ENCODE data around the gene EPHA6. TPM values are rescaled to one million over a fixed set of nuclear protein-coding genes. Genes with fewer than 3 reads are reported as not detected.

EPHA6 gene
- 0.48 and 0.61 TPM in 2 replicates for total RNA-seq (2021)
- long read RNA-seq: 0 reads

DNA sequence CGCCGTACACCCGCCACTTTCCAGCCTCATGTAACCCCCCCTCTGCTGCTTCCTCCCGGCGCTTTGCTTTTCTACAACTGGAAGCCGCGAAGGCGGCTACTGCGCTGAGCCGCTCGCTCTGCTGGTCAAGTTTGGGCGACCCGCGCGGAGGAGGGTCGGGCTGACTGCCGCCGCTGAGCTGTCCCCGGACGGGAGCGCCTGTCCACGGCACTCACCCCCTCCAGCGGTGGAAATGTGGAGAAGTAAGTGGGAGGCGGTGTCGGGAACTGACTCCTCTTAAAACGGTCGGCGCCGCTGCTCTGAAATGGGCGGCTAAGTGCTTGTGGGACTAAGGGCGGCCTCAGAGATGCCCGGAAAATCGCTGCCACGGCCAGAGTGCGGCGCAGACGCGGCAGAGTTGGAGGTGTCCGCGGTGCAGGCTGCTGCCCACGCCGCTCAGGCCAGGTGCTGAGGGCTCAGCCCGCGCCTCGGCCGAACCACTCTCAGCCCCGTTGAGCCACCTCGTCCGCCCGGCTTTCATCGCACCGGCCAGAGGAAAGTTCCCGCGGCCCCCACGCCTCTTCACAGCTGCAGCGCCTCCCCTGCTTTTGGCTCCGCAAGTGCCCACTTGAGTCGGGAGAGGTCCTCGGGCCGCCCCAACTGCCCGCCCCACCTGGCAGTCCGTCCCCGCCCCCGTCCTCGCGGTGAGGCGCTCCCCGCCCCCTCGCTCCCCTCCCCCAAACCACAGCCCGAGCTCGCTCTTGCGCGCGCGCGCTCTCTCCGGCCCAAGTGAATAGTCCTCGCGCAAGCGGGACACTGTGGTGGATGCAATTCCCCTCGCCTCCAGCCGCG, at the start of gene EPHA6:
Gene EPHA6 (plus strand): TSS at position 775 of the 831 bp plus-strand sequence.
- Histone ChIP-seq H3K23me2 (ENCODE audit: insufficient read length, low read depth, low read length, poor library complexity, severe bottlenecking) (peaks cover 24% of the 10 kb centered on the region), H4K91ac (ENCODE audit: insufficient read length, low read depth, low read length) (no peak within 1 kb of the TSS), H4K8ac (replicated peaks; ENCODE audit: insufficient read length, low read depth, low read length) (no peak within 1 kb of the TSS), H2BK15ac (ENCODE audit: low read depth, low read length) (no peak within 1 kb of the TSS), H2BK12ac (ENCODE audit: insufficient read length, low read depth, low read length) (no peak within 1 kb of the TSS), H2BK20ac (ENCODE audit: low read depth, low read length, poor library complexity, severe bottlenecking) (no peak within 1 kb of the TSS), H3K56ac (ENCODE audit: insufficient read length, low read depth, low read length) (no peak within 1 kb of the TSS), H3K4me2 (ENCODE audit: insufficient read depth, insufficient read length, low read length) (peak within 1 kb of the TSS; percentile 79), H3K14ac (ENCODE audit: insufficient read depth, low read length) (no peak within 1 kb of the TSS), H3K4ac (ENCODE audit: low read depth, low read length) (no peak within 1 kb of the TSS), H3K4me1 (ENCODE audit: insufficient read depth, low read length) (no peaks in the 10 kb centered on the region), H2BK5ac (ENCODE audit: insufficient read length, low read length) (no peak within 1 kb of the TSS), H2AK5ac (ENCODE audit: insufficient read length, low read length) (no peak within 1 kb of the TSS), H3K23ac (ENCODE audit: insufficient read length, low read depth, low read length) (no peak within 1 kb of the TSS), H4K20me1 (ENCODE audit: control insufficient read depth, insufficient read depth, insufficient read length) (no peaks in the 10 kb centered on the region), H3K9ac (ENCODE audit: extremely low read depth, insufficient read length, low read length) (no peak within 1 kb of the TSS), H2BK120ac (ENCODE audit: low read depth, low read length, poor library complexity, severe bottlenecking) (no peak within 1 kb of the TSS), H3K9me3 (ENCODE audit: control insufficient read depth, low read depth, low read length) (no peaks in the 10 kb centered on the region), H3T11ph (ENCODE audit: low read length) (no peak within 1 kb of the TSS), H3K27me3 (ENCODE audit: insufficient read depth, low read length) (peaks cover 9% of the 10 kb centered on the region; the same call in 1 of the 2 replicates), H4K5ac (ENCODE audit: insufficient read length, low read depth, low read length) (no peak within 1 kb of the TSS), H3K18ac (ENCODE audit: insufficient read length, low read depth, low read length) (no peak within 1 kb of the TSS), H3K27ac (ENCODE audit: insufficient read length, low read depth, low read length) (no peak within 1 kb of the TSS), H3K79me2 (ENCODE audit: insufficient read depth, low read length) (no peaks in the 10 kb centered on the region), H3K79me1 (ENCODE audit: insufficient read depth, low read depth, low read length, poor library complexity, severe bottlenecking) (no peaks in the 10 kb centered on the region), H2AFZ (ENCODE audit: low read length) (no peak within 1 kb of the TSS)
- H3K27me3 Mint-ChIP-seq (ENCODE audit: low read depth): peaks cover 45% of the 10 kb centered on the region
- TF ChIP-seq, protein P1, sequence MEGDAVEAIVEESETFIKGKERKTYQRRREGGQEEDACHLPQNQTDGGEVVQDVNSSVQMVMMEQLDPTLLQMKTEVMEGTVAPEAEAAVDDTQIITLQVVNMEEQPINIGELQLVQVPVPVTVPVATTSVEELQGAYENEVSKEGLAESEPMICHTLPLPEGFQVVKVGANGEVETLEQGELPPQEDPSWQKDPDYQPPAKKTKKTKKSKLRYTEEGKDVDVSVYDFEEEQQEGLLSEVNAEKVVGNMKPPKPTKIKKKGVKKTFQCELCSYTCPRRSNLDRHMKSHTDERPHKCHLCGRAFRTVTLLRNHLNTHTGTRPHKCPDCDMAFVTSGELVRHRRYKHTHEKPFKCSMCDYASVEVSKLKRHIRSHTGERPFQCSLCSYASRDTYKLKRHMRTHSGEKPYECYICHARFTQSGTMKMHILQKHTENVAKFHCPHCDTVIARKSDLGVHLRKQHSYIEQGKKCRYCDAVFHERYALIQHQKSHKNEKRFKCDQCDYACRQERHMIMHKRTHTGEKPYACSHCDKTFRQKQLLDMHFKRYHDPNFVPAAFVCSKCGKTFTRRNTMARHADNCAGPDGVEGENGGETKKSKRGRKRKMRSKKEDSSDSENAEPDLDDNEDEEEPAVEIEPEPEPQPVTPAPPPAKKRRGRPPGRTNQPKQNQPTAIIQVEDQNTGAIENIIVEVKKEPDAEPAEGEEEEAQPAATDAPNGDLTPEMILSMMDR (conservative IDR thresholded peaks at IDR 0.05): peak; percentile 10; the same call in 1 of the 3 replicates
- WGBS (ENCODE audit: extremely low coverage, insufficient read length, low lambda C conversion rate): no CpG with 5 or more reads among the region's 83 CpGs
- peak within 1 kb of the TSS in 1 of 3 experiments; percentile 40; a peak in 1 of 7 replicates for H3K27ac Mint-ChIP-seq
- peak within 1 kb of the TSS; percentile 71 to 84 for H3K4me3 Mint-ChIP-seq
- H3K9me3 Mint-ChIP-seq: no peaks in the 10 kb centered on the region; a peak in 1 of 5 replicates
- H3K36me3 Mint-ChIP-seq (ENCODE audit: insufficient read depth in 1 of 3, low read depth in 3 of 3): no peaks in the 10 kb centered on the region; a peak in 1 of 7 replicates
- H3K4me1 Mint-ChIP-seq: peaks cover 15% of the 10 kb centered on the region in 2 experiments
- peak; percentile 56 for DNase-seq
